ENCODE measurements around the gene ESR2. TPM values are rescaled to one million over a fixed set of nuclear protein-coding genes. Genes with fewer than 3 reads are reported as not detected.

Gene ESR2
- total and polyA plus RNA-seq, 2 of the 8 experiments (the other 6 are each of a cell fraction or from before 2014, with no cell fraction given) = 0.19 to 0.23 TPM

- Histone ChIP-seq H2BK20ac (ENCODE audit: low read length) (no peak overlapping the region), H4K5ac (ENCODE audit: insufficient read length, low read depth, low read length) (peak overlapping the region; percentile 27), H3K9me3 (ENCODE audit: insufficient read depth in 2 of 2, low read depth in 1 of 2, low read length in 1 of 2) (no peaks in the 10 kb centered on the region), H3K4me1 (replicated peaks in 1 of 4; ENCODE audit: control insufficient read depth in 3 of 4, insufficient read depth in 4 of 4, low read length in 3 of 4) (peaks cover 15 to 27% (median 20%) of the 10 kb centered on the region in 4 experiments), H2BK120ac (replicated peaks; ENCODE audit: low read depth, low read length) (no peak overlapping the region), H4K91ac (replicated peaks; ENCODE audit: insufficient read length, low read length) (no peak overlapping the region), H3K23ac (ENCODE audit: insufficient read length) (no peak overlapping the region), H3K27me3 (replicated peaks in 1 of 4; ENCODE audit: control insufficient read depth in 3 of 4, extremely low read depth in 1 of 4, insufficient read depth in 3 of 4, low read length in 3 of 4) (no peaks in the 10 kb centered on the region), H2AFZ (ENCODE audit: low read length) (peak overlapping the region; percentile 63; the same call in 1 of the 2 replicates), H3K79me1 (ENCODE audit: low read depth, low read length) (no peaks in the 10 kb centered on the region; the same call in 1 of the 2 replicates), H3K14ac (ENCODE audit: insufficient read length) (no peak overlapping the region), H2BK12ac (ENCODE audit: low read depth, low read length) (no peak overlapping the region; the same call in 1 of the 2 replicates), H3K36me3 (ENCODE audit: control insufficient read depth in 2 of 4, insufficient read depth in 4 of 4, low read length in 3 of 4) (no peaks in the 10 kb centered on the region), H2BK15ac (ENCODE audit: low read length) (0 out of 2 replicates have a peak overlapping the region, but pooled peaks have one; percentile 61), H3K79me2 (ENCODE audit: control insufficient read depth in 1 of 2, insufficient read depth in 2 of 2, low read length in 2 of 2) (peaks cover 0 to 5% of the 10 kb centered on the region in 2 experiments; a peak in 1 of 4 replicates), H4K8ac (ENCODE audit: extremely low read depth, insufficient read depth, low read length) (peak overlapping the region; percentile 39; the same call in 1 of the 2 replicates), H3K23me2 (ENCODE audit: low read depth, low read length) (no peaks in the 10 kb centered on the region), H3K4me2 (ENCODE audit: insufficient read depth in 1 of 2, low read depth in 2 of 2, low read length in 2 of 2) (peak overlapping the region; percentile 72 to 77), H3K4ac (replicated peaks; ENCODE audit: insufficient read length, low read depth, low read length) (no peak overlapping the region), H2AK5ac (ENCODE audit: low read depth, low read length) (no peak overlapping the region), H3K56ac (replicated peaks; ENCODE audit: insufficient read length, low read depth, low read length) (no peak overlapping the region), H3K27ac (ENCODE audit: low read depth, low read length) (no peak overlapping the region; the same call in 1 of the 2 replicates), H3K9ac (replicated peaks in 1 of 4; ENCODE audit: extremely low read depth in 1 of 4, low read depth in 3 of 4, low read length in 3 of 4) (peak overlapping the region in 3 of 4 experiments; percentile 15 to 45 (median 32); a peak in 3 of 7 replicates), H2BK5ac (ENCODE audit: low read depth, low read length) (peak overlapping the region; percentile 16; the same call in 1 of the 2 replicates), H3K18ac (ENCODE audit: extremely low read depth, low read length) (peak overlapping the region; percentile 66), H4K20me1 (replicated peaks in 1 of 2; ENCODE audit: control insufficient read depth in 1 of 2, insufficient read depth in 2 of 2, low read length in 2 of 2) (peaks cover 0 to 2% of the 10 kb centered on the region in 2 experiments), H3K4me3 (ENCODE audit: extremely low read depth in 1 of 4, insufficient read depth in 2 of 4, low read depth in 3 of 4, low read length in 4 of 4) (peak overlapping the region; percentile 26 to 59 (median 53); a peak in 7 of 8 replicates)
- FAIRE-seq (peak; percentile 78), DNase-seq (ENCODE audit: low read depth in 1 of 2, low spot score in 2 of 2) (peak in 1 of 2 experiments; percentile 78)
- TF ChIP-seq ASH2L (IDR thresholded peaks at IDR 0.05; ENCODE audit: low read length) = peak; percentile 97
- no peak for TF ChIP-seq KDM5A (IDR thresholded peaks at IDR 0.05; ENCODE audit: low read length)
- TF ChIP-seq RBBP5 (IDR thresholded peaks at IDR 0.05; ENCODE audit: borderline replicate concordance, low read depth, low read length) = peak; percentile 93; the same call in 1 of the 2 replicates
- TF ChIP-seq HDAC2 (IDR thresholded peaks at IDR 0.05; ENCODE audit: borderline replicate concordance in 1 of 2, low read depth in 2 of 2, low read length in 2 of 2) = 0 out of 4 replicates have a peak, but pooled peaks of 1 of the 2 experiments have one; percentile 49
- TF ChIP-seq CREB1 (IDR thresholded peaks at IDR 0.05) = 0 out of 2 replicates have a peak, but pooled peaks have one; percentile 28
- TF ChIP-seq KDM1A (IDR thresholded peaks at IDR 0.05; ENCODE audit: borderline replicate concordance, low read length) = peak; percentile 57; the same call in 1 of the 2 replicates
- no peak for TF ChIP-seq BCL11A (IDR thresholded peaks at IDR 0.05; ENCODE audit: low read depth in 2 of 2, low read length in 2 of 2)
- 0 out of 4 replicates have a peak, but pooled peaks of 1 of the 2 experiments have one; percentile 59 for TF ChIP-seq SIN3A (conservative IDR thresholded peaks at IDR 0.05 in 1 of 2, IDR thresholded peaks at IDR 0.05 in 1 of 2; ENCODE audit: low read depth in 1 of 2, low read length in 2 of 2)
- peak; percentile 50 for TF ChIP-seq MAX (IDR thresholded peaks at IDR 0.05)
- 28% methylated on average over 20 of the region's 20 CpGs; no CpG with 5 or more reads in 1 of the 2 experiments for WGBS, 2 experiments (ENCODE audit: extremely low coverage in 1 of 2, insufficient coverage in 1 of 2, insufficient read length in 1 of 2, insufficient replicate concordance in 2 of 2, low coverage in 1 of 2, low lambda C conversion rate in 2 of 2, missing lambda C conversion rate in 1 of 2)
- ChIA-PET CTCF (ENCODE audit: partially characterized antibody) (interaction anchor here (1.0 to 1.3 kb wide), 2 partner anchors 9 to 106 kb away, joined by 3 to 5 read pairs; no protein-coding TSS in a partner anchor), POLR2A (ENCODE audit: partially characterized antibody) (interaction anchor here (2.8 kb wide), 1 partner anchor 10 kb away, joined by 13 read pairs; no protein-coding TSS in a partner anchor)
These were observed 97.3 kb downstream of the ESR2 start for GRCh38 chr14:64196814-64197411.
